GM19324 (cell line): Measurements from ENCODE around the gene SKIL.

Source experiments
- ATAC-seq: cut with Tn5 transposase; IDR thresholded peaks from one replicate; pipeline ENCODE4 v1.9.1; 2021; ENCODE audit warnings: mild to moderate bottlenecking, moderate library complexity; ENCODE audit not compliant: unreplicated experiment, low FRiP score

SKIL gene

GRCh38 chr3:170432416-170432815 is 74.9 kb downstream of the SKIL start:
- ATAC-seq = no peak

GRCh38 chr3:170436697-170437096 is 79.2 kb downstream of the SKIL start:
- ATAC-seq = no peak

GRCh38 chr3:170437176-170437575 is 79.7 kb downstream of the SKIL start:
- ATAC-seq = no peak

- ATAC-seq = no peak
Observed at GRCh38 chr3:170437696-170438407, 80.3 kb downstream of the SKIL start.

GRCh38 chr3:170438836-170439235 is 81.3 kb downstream of the SKIL start:
- no peak for ATAC-seq

GRCh38 chr3:170440344-170440743 is 82.8 kb downstream of the SKIL start:
- ATAC-seq = no peak

- ATAC-seq = no peak
Observed at GRCh38 chr3:170441412-170441811, 83.9 kb downstream of the SKIL start.

GRCh38 chr3:170442947-170443346 is 85.4 kb downstream of the SKIL start:
- ATAC-seq = no peak

GRCh38 chr3:170443457-170443856 is 85.9 kb downstream of the SKIL start:
- ATAC-seq = no peak
